HEK293T (cell line): ENCODE results near the gene SLC35G1.

ENCODE experiments used
- BHLHE40 ChIP-seq: fragments of 450-650 bp; IDR thresholded peaks from 2 replicates; pipeline ENCODE4 v1.6.1; 2016; ENCODE audit warnings: mild to moderate bottlenecking, moderate library complexity, borderline replicate concordance
- ELF4 ChIP-seq: fragments of 450-650 bp; IDR thresholded peaks from 2 replicates; pipeline ENCODE4 v1.6.1; 2017; ENCODE audit warnings: antibody characterized with exemption
- FOXK2 ChIP-seq: fragments of 450-650 bp; IDR thresholded peaks from 2 replicates; pipeline ENCODE4 v1.6.1; 2016; ENCODE audit warnings: mild to moderate bottlenecking
- FOXM1 ChIP-seq: fragments of 450-650 bp; IDR thresholded peaks from 2 replicates; pipeline ENCODE4 v1.6.1; 2017; ENCODE audit warnings: mild to moderate bottlenecking, borderline replicate concordance
- HDGF ChIP-seq: fragments of 450-650 bp; IDR thresholded peaks from 2 replicates; pipeline ENCODE4 v1.6.1; 2017; ENCODE audit warnings: antibody characterized with exemption, borderline replicate concordance
- LEF1 ChIP-seq: fragments of 450-650 bp; IDR thresholded peaks from 2 replicates; pipeline ENCODE4 v1.6.1; 2017; ENCODE audit warnings: mild to moderate bottlenecking, borderline replicate concordance
- NFRKB ChIP-seq: fragments of 450-650 bp; IDR thresholded peaks from 2 replicates; pipeline ENCODE4 v1.6.1; 2016; ENCODE audit warnings: mild to moderate bottlenecking, moderate library complexity
- SP1 ChIP-seq: fragments of 450-650 bp; IDR thresholded peaks from 2 replicates; pipeline ENCODE4 v1.6.1; 2017
- SUZ12 ChIP-seq: fragments of 450-650 bp; IDR thresholded peaks from 2 replicates; pipeline ENCODE4 v1.6.1; 2016; ENCODE audit warnings: mild to moderate bottlenecking
- ZNF384 ChIP-seq: fragments of 450-650 bp; IDR thresholded peaks from 2 replicates; pipeline ENCODE4 v1.6.1; 2016
- TF ChIP-seq, protein P1 (sequence below): fragments of 450-650 bp; IDR thresholded peaks from 2 replicates; pipeline ENCODE4 v1.6.1; 2016

DNA sequence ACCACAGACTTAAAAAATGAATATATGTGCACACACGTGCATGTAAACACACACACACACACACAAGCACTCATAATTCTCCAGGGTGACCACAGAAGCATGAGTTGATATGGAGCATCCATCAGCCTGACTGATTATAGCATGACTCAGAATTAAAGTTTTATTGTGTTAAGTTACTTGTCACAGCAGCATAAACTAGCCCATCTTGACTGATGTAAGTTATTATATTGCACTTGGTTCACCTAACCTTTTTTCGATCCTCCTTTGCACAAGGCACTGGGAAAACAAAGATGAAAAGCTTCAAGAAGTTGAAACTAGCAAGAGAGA is 18.8 kb upstream of the SLC35G1 start:
- TF ChIP-seq FOXM1 (no peak), NFRKB (no peak), SP1 (no peak), BHLHE40 (no peak), LEF1 (no peak), FOXK2 (no peak), HDGF (no peak), SUZ12 (no peak), ELF4 (no peak), ZNF384 (no peak)
- TF ChIP-seq, protein P1, sequence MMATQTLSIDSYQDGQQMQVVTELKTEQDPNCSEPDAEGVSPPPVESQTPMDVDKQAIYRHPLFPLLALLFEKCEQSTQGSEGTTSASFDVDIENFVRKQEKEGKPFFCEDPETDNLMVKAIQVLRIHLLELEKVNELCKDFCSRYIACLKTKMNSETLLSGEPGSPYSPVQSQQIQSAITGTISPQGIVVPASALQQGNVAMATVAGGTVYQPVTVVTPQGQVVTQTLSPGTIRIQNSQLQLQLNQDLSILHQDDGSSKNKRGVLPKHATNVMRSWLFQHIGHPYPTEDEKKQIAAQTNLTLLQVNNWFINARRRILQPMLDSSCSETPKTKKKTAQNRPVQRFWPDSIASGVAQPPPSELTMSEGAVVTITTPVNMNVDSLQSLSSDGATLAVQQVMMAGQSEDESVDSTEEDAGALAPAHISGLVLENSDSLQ: no peak
